ENCODE results near the gene DHX16. TPM values are rescaled to one million over a fixed set of nuclear protein-coding genes. Genes with fewer than 3 reads are reported as not detected.

Gene DHX16
- total RNA-seq, 1 donor from 2014 or later, result 38.4 TPM

- Histone ChIP-seq H3K36me3 (ENCODE audit: control insufficient read depth, insufficient read depth, low read length) (peaks cover 3% of the 10 kb centered on the region), H3K4me3 (ENCODE audit: low read depth, low read length) (peak overlapping the region; percentile 68), H3K27me3 (ENCODE audit: control insufficient read depth, insufficient read depth, low read length) (no peaks in the 10 kb centered on the region)
- DNase-seq (ENCODE audit: low read depth) (no peak), FAIRE-seq (no peak)
- TF ChIP-seq CTCF (IDR thresholded peaks at IDR 0.05; ENCODE audit: insufficient read depth, low read length, severe bottlenecking), result no peak
Measured at GRCh38 chr6:30689985-30690384, 17.2 kb upstream of the DHX16 start.

- no peak for TF ChIP-seq CTCF (IDR thresholded peaks at IDR 0.05; ENCODE audit: insufficient read depth, low read length, severe bottlenecking)
- H3K36me3 ChIP-seq (ENCODE audit: control insufficient read depth, insufficient read depth, low read length), result peaks cover 3% of the 10 kb centered on the region
- H3K27me3 ChIP-seq (ENCODE audit: control insufficient read depth, insufficient read depth, low read length), result no peaks in the 10 kb centered on the region
- FAIRE-seq (no peak), DNase-seq (ENCODE audit: low read depth) (no peak)
- H3K4me3 ChIP-seq (ENCODE audit: low read depth, low read length), result no peak overlapping the region
Measured at GRCh38 chr6:30689022-30689865, 16.4 kb upstream of the DHX16 start.

GRCh38 chr6:30688569-30688968 is 15.8 kb upstream of the DHX16 start:
- no peak for FAIRE-seq
- no peak for TF ChIP-seq CTCF (IDR thresholded peaks at IDR 0.05; ENCODE audit: insufficient read depth, low read length, severe bottlenecking)
- no peak overlapping the region for H3K4me3 ChIP-seq (ENCODE audit: low read depth, low read length)

GRCh38 chr6:30687659-30688431 is 15.0 kb upstream of the DHX16 start:
- H3K4me3 ChIP-seq (ENCODE audit: low read depth, low read length), result peak overlapping the region; percentile 76
- DNase-seq (ENCODE audit: low read depth) (no peak), FAIRE-seq (no peak)
- no peaks in the 10 kb centered on the region for H3K27me3 ChIP-seq (ENCODE audit: control insufficient read depth, insufficient read depth, low read length)
- no peak for TF ChIP-seq CTCF (IDR thresholded peaks at IDR 0.05; ENCODE audit: insufficient read depth, low read length, severe bottlenecking)
- H3K36me3 ChIP-seq (ENCODE audit: control insufficient read depth, insufficient read depth, low read length), result peaks cover 6% of the 10 kb centered on the region

More at GRCh38 chr6:30688569-30688968, 15.8 kb upstream of the DHX16 start:
- Histone ChIP-seq H3K36me3 (ENCODE audit: control insufficient read depth, insufficient read depth, low read length) (peaks cover 5% of the 10 kb centered on the region), H3K27me3 (ENCODE audit: control insufficient read depth, insufficient read depth, low read length) (no peaks in the 10 kb centered on the region)
- DNase-seq (ENCODE audit: low read depth), result no peak

- H3K36me3 ChIP-seq (ENCODE audit: control insufficient read depth, insufficient read depth, low read length), result peaks cover 6% of the 10 kb centered on the region
- TF ChIP-seq CTCF (IDR thresholded peaks at IDR 0.05; ENCODE audit: insufficient read depth, low read length, severe bottlenecking), result no peak
- DNase-seq (ENCODE audit: low read depth), result peak; percentile 94
- H3K27me3 ChIP-seq (ENCODE audit: control insufficient read depth, insufficient read depth, low read length), result no peaks in the 10 kb centered on the region
- no peak for FAIRE-seq
- H3K4me3 ChIP-seq (ENCODE audit: low read depth, low read length), result peak overlapping the region; percentile 76
Measured at GRCh38 chr6:30686908-30687658, 14.3 kb upstream of the DHX16 start.
